Cardiac septum (tissue), 1 donor: ENCODE measurements around the gene LRRC49. TPM values are rescaled to one million over a fixed set of nuclear protein-coding genes. Genes with fewer than 3 reads are reported as not detected.

Source experiments
- DNase-seq: peaks from one replicate; pipeline ENCODE4 v3.0.0-alpha.2; 2020; ENCODE audit warnings: low spot score
- intact Hi-C: fragments of 100-400 bp; cut with DNase I; formaldehyde crosslinking; loops from one replicate; pipeline ENCODE4 v1.14.0; 2022
- total RNA-seq: library from RNA; stranded (reverse); fragmentation: NEBNext Ultra II Directional; extraction: Animal tissue kit (Norgen Biotek cat#: 25700); gene quantifications from one replicate; pipeline ENCODE4 v1.2.1, GENCODE V29; 2021
- donor health status: DM: no; HTN: no; CAD: no.

The LRRC49 gene
- total RNA-seq, 1 donor from 2014 or later: 83.2 TPM

GRCh38 chr15:71079208-71080044, 186.8 kb downstream of the LRRC49 start:
- intact Hi-C loops: no loop called here
- no peak for DNase-seq

GRCh38 chr15:71080166-71080565, 187.5 kb downstream of the LRRC49 start:
- intact Hi-C loops: no loop called here
- no peak for DNase-seq

GRCh38 chr15:71080705-71081104, 188.1 kb downstream of the LRRC49 start:
- intact Hi-C loops: no loop called here
- DNase-seq: no peak

- intact Hi-C loops: no loop called here
Observed at GRCh38 chr15:71082803-71083202, 190.2 kb downstream of the LRRC49 start.

GRCh38 chr15:71083349-71083748, 190.7 kb downstream of the LRRC49 start:
- intact Hi-C loops: no loop called here

More at GRCh38 chr15:71082803-71083202, 190.2 kb downstream of the LRRC49 start:
- no peak for DNase-seq

GRCh38 chr15:71084264-71084663, 191.6 kb downstream of the LRRC49 start:
- intact Hi-C loops: no loop called here
- no peak for DNase-seq

More at GRCh38 chr15:71083349-71083748, 190.7 kb downstream of the LRRC49 start:
- no peak for DNase-seq

GRCh38 chr15:71085809-71086208, 193.2 kb downstream of the LRRC49 start:
- intact Hi-C loops: no loop called here
- no peak for DNase-seq

- no peak for DNase-seq
- intact Hi-C loops: no loop called here
Observed at GRCh38 chr15:71088155-71088554, 195.5 kb downstream of the LRRC49 start.

- DNase-seq: no peak
- intact Hi-C loops: no loop called here
Observed at GRCh38 chr15:71088683-71089082, 196.1 kb downstream of the LRRC49 start.

GRCh38 chr15:71089801-71090200, 197.2 kb downstream of the LRRC49 start:
- intact Hi-C loops: no loop called here
- DNase-seq: no peak

GRCh38 chr15:71091601-71092000, 199.0 kb downstream of the LRRC49 start:
- intact Hi-C loops: no loop called here
- DNase-seq: no peak

GRCh38 chr15:71092056-71092600, 199.5 kb downstream of the LRRC49 start:
- no peak for DNase-seq
- intact Hi-C loops: no loop called here

- intact Hi-C loops: no loop called here
Observed at GRCh38 chr15:71093054-71094024, 200.7 kb downstream of the LRRC49 start.

GRCh38 chr15:71094137-71094536, 201.5 kb downstream of the LRRC49 start:
- intact Hi-C loops: no loop called here
- no peak for DNase-seq

More at GRCh38 chr15:71093054-71094024, 200.7 kb downstream of the LRRC49 start:
- no peak for DNase-seq

GRCh38 chr15:71096676-71097075, 204.1 kb downstream of the LRRC49 start:
- DNase-seq: no peak

GRCh38 chr15:71097890-71098289, 205.3 kb downstream of the LRRC49 start:
- intact Hi-C loops: no loop called here

More at GRCh38 chr15:71096676-71097075, 204.1 kb downstream of the LRRC49 start:
- intact Hi-C loops: no loop called here

GRCh38 chr15:71098920-71099319, 206.3 kb downstream of the LRRC49 start:
- no peak for DNase-seq
- intact Hi-C loops: no loop called here

More at GRCh38 chr15:71097890-71098289, 205.3 kb downstream of the LRRC49 start:
- DNase-seq: no peak
